ENCODE results near the gene HHIPL1.

Gene HHIPL1

DNA sequence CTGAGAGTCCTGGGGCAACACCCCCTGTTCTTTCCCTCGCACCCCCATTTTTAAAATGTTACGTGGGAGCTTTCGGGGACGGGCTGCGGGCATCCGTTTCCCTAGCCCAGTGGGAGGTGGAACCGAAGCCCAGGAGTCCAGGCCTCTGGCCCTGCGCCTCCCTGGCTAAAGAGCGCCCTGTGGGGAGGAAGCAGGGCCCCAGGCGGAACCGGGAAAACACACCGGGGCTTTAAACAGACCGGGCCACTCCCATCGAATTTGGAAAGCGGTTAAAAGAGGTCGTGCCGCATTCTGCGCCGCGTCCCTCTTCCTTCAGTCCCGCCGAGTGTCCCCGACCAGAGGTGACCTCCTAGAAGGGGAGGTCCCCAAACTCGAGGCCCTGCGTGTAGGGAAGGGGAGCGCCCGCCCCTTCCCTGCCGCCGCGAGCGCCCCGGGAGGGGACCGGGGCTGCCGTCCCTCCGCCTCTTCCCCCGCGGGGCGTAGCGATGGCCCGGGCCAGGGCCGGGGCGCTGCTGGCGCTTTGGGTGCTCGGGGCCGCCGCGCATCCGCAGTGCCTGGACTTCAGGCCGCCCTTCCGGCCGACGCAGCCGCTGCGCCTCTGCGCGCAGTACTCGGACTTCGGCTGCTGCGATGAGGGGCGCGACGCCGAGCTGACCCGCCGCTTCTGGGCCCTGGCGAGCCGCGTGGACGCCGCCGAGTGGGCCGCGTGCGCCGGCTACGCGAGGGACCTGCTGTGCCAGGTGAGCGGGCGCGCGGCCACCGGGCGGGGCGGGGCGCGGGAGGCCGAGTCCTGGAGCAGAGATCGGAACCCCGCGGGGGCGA is at the start of gene HHIPL1:
HHIPL1 (plus strand) TSS at position 407 of the 822 bp plus-strand sequence; CDS start at position 486, 79 bp downstream.
- TF ChIP-seq, protein P1, sequence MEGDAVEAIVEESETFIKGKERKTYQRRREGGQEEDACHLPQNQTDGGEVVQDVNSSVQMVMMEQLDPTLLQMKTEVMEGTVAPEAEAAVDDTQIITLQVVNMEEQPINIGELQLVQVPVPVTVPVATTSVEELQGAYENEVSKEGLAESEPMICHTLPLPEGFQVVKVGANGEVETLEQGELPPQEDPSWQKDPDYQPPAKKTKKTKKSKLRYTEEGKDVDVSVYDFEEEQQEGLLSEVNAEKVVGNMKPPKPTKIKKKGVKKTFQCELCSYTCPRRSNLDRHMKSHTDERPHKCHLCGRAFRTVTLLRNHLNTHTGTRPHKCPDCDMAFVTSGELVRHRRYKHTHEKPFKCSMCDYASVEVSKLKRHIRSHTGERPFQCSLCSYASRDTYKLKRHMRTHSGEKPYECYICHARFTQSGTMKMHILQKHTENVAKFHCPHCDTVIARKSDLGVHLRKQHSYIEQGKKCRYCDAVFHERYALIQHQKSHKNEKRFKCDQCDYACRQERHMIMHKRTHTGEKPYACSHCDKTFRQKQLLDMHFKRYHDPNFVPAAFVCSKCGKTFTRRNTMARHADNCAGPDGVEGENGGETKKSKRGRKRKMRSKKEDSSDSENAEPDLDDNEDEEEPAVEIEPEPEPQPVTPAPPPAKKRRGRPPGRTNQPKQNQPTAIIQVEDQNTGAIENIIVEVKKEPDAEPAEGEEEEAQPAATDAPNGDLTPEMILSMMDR (IDR thresholded peaks at IDR 0.05; ENCODE audit: control insufficient read depth, insufficient read depth, low read depth, low read length, missing control alignments), result no peak
- no peak for DNase-seq (ENCODE audit: low read depth)
- H3K4me3 ChIP-seq (ENCODE audit: control insufficient read depth, low read depth, low read length), result peak within 1 kb of the TSS; percentile 21

DNA sequence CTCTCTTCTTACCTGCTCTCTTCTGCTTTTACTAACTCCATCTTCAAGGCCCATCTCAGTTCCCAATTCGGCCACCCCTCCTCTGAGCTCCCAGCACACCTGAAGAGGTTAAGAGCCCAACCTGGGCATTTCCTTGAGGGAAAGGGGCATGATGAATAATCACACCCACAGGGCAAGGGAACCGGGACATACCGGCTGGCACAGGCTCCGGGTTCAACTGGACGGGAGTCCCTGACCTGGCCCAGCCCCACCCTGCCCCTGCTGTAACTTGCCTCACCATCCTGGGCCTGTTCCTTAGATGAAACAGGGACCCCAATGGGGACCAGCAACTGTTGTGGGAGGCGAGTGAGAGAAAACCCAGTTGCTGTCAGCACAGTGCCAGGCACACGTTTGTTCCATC is 49.4 kb upstream of the HHIPL1 start:
- DNase-seq (ENCODE audit: low read depth), result no peak
- TF ChIP-seq, protein P1 (IDR thresholded peaks at IDR 0.05; ENCODE audit: control insufficient read depth, insufficient read depth, low read depth, low read length, missing control alignments), result no peak
- H3K4me3 ChIP-seq (ENCODE audit: control insufficient read depth, low read depth, low read length), result no peak overlapping the region

DNA sequence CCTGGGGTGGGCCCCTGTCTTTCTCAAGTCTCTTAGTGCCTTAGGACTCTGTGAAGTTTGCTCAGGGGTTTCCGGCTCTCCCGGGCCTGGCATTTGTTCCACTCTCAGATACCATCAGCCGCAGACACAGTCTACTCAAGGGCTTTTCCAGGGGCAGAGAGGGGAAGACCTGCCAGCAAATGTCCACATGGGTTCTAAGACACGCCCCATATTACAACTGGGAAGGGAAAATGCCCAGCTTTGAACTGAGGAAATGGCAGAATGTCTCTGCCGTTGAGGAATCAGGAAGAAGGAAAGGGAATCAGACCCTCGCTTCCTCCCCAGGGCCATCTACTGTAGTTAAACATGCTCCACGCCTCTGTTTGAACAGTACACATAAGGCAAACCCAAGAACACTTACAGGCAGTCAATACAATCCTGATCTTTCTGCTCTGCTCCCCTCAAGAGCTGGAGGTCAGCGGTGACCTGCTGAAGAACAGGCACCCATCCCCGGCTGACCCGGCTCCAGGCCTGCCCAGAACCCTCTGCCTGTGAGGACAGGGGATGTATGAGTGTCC is 48.8 kb upstream of the HHIPL1 start:
- H3K4me3 ChIP-seq (ENCODE audit: control insufficient read depth, low read depth, low read length), result no peak overlapping the region
- TF ChIP-seq, protein P1 (IDR thresholded peaks at IDR 0.05; ENCODE audit: control insufficient read depth, insufficient read depth, low read depth, low read length, missing control alignments), result no peak
- no peak for DNase-seq (ENCODE audit: low read depth)

DNA sequence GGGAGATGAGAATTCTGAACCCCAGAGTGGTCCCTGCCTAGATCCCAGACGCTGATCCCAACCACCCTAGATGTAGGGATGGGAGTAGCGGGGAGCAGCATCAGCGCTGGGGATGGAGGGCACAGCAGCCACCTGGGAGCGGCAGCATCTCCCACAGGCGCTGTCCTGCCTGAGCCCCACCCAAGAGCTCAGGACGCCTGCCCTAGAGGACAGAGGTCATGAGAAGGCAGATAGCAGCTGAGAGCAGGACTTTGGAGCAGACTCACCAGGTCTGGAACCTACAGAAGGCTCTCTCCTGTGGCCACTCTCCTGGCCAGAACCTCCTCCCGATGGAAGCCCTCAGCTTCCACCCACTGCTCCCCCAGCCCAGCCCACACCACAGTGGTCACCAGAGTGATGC is 48.2 kb upstream of the HHIPL1 start:
- TF ChIP-seq, protein P1 (IDR thresholded peaks at IDR 0.05; ENCODE audit: control insufficient read depth, insufficient read depth, low read depth, low read length, missing control alignments), result no peak
- no peak for DNase-seq (ENCODE audit: low read depth)
- H3K4me3 ChIP-seq (ENCODE audit: control insufficient read depth, low read depth, low read length), result no peak overlapping the region

DNA sequence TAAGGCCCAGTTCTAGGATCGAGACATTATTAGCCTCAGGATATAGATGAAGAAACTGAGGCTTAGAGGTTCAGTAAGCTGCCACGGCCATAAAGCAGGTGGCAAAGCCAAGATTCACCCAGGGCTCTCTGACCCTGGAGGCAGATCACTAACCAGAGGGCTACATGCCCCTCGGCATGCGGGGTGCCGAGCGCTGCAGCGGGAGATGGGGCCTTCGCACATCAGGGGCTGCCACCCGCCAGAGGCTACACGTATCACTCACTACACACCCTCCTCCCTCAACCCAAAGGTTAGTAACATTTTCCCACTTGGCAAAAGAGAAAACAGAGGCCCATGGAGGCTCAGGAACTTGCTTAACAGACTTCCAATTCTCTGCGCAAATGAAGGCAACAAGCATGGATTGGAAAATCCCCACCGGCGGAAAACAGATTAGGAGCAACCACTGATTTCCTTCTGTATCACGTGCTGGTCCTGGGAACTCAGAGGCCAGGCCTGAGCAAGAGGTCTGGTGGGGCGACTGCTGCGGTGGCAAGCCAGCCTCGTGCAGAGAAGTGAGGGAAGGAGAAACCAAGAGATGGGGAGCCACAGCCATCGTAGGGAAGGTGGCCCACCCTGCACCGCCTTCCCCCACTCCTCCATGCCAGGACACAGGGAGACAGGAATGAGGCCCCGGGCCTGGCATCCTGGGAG is 46.9 kb upstream of the HHIPL1 start:
- TF ChIP-seq, protein P1 (IDR thresholded peaks at IDR 0.05; ENCODE audit: control insufficient read depth, insufficient read depth, low read depth, low read length, missing control alignments), result no peak
- no peak for DNase-seq (ENCODE audit: low read depth)

DNA sequence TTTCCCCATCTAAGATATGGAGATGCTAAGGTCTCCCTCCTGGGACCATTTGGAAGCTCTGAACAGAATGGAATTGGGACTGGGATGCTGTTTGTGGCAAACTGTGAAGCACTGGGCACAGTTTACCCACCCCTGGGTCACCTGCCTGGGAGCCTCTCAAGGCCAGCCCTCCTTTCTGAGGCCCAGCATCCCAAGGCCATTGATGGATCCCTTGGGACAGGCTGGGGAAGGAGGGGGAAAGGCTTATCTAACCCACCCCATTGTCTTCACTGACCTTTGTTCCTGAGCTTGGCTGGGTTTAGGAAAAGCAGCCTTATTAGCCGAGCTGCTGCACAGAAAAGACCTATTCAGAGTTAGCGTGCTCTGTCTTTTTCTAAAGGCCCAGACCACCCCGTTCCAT is 46.2 kb upstream of the HHIPL1 start:
- DNase-seq (ENCODE audit: low read depth), result no peak
- TF ChIP-seq, protein P1 (IDR thresholded peaks at IDR 0.05; ENCODE audit: control insufficient read depth, insufficient read depth, low read depth, low read length, missing control alignments), result no peak
- H3K4me3 ChIP-seq (ENCODE audit: control insufficient read depth, low read depth, low read length), result no peak overlapping the region

More for the DNA sequence above, 46.9 kb upstream of the HHIPL1 start:
- no peak overlapping the region for H3K4me3 ChIP-seq (ENCODE audit: control insufficient read depth, low read depth, low read length)

Measured in AG09309 (cell line).